ENCODE measurements around the gene MAP3K5.
"Not testable (repeated sequence)": the region's sequence is repeated elsewhere in the genome, so short reads cannot be mapped to it uniquely, and the experiment has no call there.

The MAP3K5 gene

GRCh38 chr6:136822376-136823127, 30.3 kb upstream of the MAP3K5 start, which contains the start of gene PEX7:
PEX7 (plus strand) TSS chr6:136822592; CDS start chr6:136822666, 74 bp downstream.
- Histone ChIP-seq H3K9me3 (no peaks in the 10 kb centered on the region), H3K4me1 (peaks cover 0 to 11% (median 4%) of the 10 kb centered on the region in 4 donors), H3K4me3 (peak within 1 kb of the TSS; percentile 65 to 86), H3K27ac (peak within 1 kb of the TSS; percentile 86 to 94), H3K27me3 (no peaks in the 10 kb centered on the region), H3K36me3 (peaks cover 11 to 20% (median 12%) of the 10 kb centered on the region in 3 donors)
- intact Hi-C loops (cut with DNase I; ENCODE audit: low total_unique reads) = no loop called here
- peak; percentile 91 to 93 for DNase-seq
- TF ChIP-seq CTCF (IDR thresholded peaks at IDR 0.05) = peak; percentile 52 to 62

- H3K36me3 ChIP-seq = peaks cover 6 to 17% (median 12%) of the 10 kb centered on the region in 3 donors
- no peak for TF ChIP-seq CTCF (IDR thresholded peaks at IDR 0.05)
- peak overlapping the region; percentile 86 to 94 for H3K27ac ChIP-seq
- peaks cover 0 to 11% (median 4%) of the 10 kb centered on the region in 4 donors for H3K4me1 ChIP-seq
- intact Hi-C loops (cut with DNase I; ENCODE audit: low total_unique reads) = no loop called here
- H3K27me3 ChIP-seq = no peaks in the 10 kb centered on the region
- H3K9me3 ChIP-seq = no peaks in the 10 kb centered on the region
- peak overlapping the region; percentile 65 to 86 for H3K4me3 ChIP-seq
- DNase-seq = no peak
Measured at GRCh38 chr6:136822046-136822375, 29.7 kb upstream of the MAP3K5 start.

- no peaks in the 10 kb centered on the region for H3K27me3 ChIP-seq
- H3K9me3 ChIP-seq = no peaks in the 10 kb centered on the region
- no peak overlapping the region for H3K4me3 ChIP-seq
- no peak for TF ChIP-seq CTCF (IDR thresholded peaks at IDR 0.05)
- H3K27ac ChIP-seq = no peak overlapping the region
- no peak for DNase-seq
- H3K36me3 ChIP-seq = peaks cover under 1 to 4% (median 3%) of the 10 kb centered on the region in 3 donors
- H3K4me1 ChIP-seq = peaks cover 0 to 11% (median 4%) of the 10 kb centered on the region in 4 donors
- intact Hi-C loops (cut with DNase I; ENCODE audit: low total_unique reads) = no loop called here
Measured at GRCh38 chr6:136820561-136820960, 28.3 kb upstream of the MAP3K5 start.

- H3K27ac ChIP-seq = no peak overlapping the region
- no peak for TF ChIP-seq CTCF (IDR thresholded peaks at IDR 0.05)
- no peaks in the 10 kb centered on the region for H3K9me3 ChIP-seq
- H3K27me3 ChIP-seq = no peaks in the 10 kb centered on the region
- DNase-seq = no peak
- peaks cover 0 to 1% (median under 1%) of the 10 kb centered on the region in 4 donors for H3K4me1 ChIP-seq
- no peaks in the 10 kb centered on the region for H3K36me3 ChIP-seq
- intact Hi-C loops (cut with DNase I; ENCODE audit: low total_unique reads) = no loop called here
- no peak overlapping the region for H3K4me3 ChIP-seq
Measured at GRCh38 chr6:136816656-136817055, 24.4 kb upstream of the MAP3K5 start.

- H3K27ac ChIP-seq; intact Hi-C loops (cut with DNase I; ENCODE audit: low total_unique reads); H3K4me3 ChIP-seq; H3K36me3 ChIP-seq; H3K4me1 ChIP-seq; DNase-seq; H3K9me3 ChIP-seq; H3K27me3 ChIP-seq: not testable (repeated sequence)
Measured at GRCh38 chr6:136815608-136816007, 23.3 kb upstream of the MAP3K5 start.

GRCh38 chr6:136812174-136812573, 19.9 kb upstream of the MAP3K5 start:
- no peaks in the 10 kb centered on the region for H3K27me3 ChIP-seq
- H3K36me3 ChIP-seq = no peaks in the 10 kb centered on the region
- no peak for TF ChIP-seq CTCF (IDR thresholded peaks at IDR 0.05)
- intact Hi-C loops (cut with DNase I; ENCODE audit: low total_unique reads) = no loop called here
- H3K27ac ChIP-seq = no peak overlapping the region
- no peak overlapping the region for H3K4me3 ChIP-seq
- DNase-seq = no peak
- no peaks in the 10 kb centered on the region for H3K4me1 ChIP-seq
- H3K9me3 ChIP-seq = no peaks in the 10 kb centered on the region
